Muscle of arm (tissue), 12 donors: ENCODE measurements around the gene PLPPR1. TPM values are rescaled to one million over a fixed set of nuclear protein-coding genes. Genes with fewer than 3 reads are reported as not detected.

Source experiments
- DNase-seq: peaks from one replicate; pipeline ENCODE4 v3.0.0-alpha.2; 2013
- polyA plus RNA-seq, 12 donors: library from polyadenylated mRNA; unstranded; fragments of 120-200 nt; gene quantifications; one replicate each; pipeline ENCODE4 v1.2.1, GENCODE V29; 2013; ENCODE audit not compliant: insufficient read length in 12 of 12

Gene PLPPR1
- polyA plus RNA-seq, 12 donors, result 2.1 to 11.5 (median 5.1) TPM; not detected in 1

- DNase-seq, result no peak
Observed at GRCh38 chr9:101336091-101336490, 307.6 kb downstream of the PLPPR1 start.

- no peak for DNase-seq
Observed at GRCh38 chr9:101337237-101337636, 308.7 kb downstream of the PLPPR1 start.

- no peak for DNase-seq
Observed at GRCh38 chr9:101341958-101342357, 313.4 kb downstream of the PLPPR1 start.

- no peak for DNase-seq
Observed at GRCh38 chr9:101342595-101342994, 314.1 kb downstream of the PLPPR1 start.

- DNase-seq, result no peak
Observed at GRCh38 chr9:101350285-101350684, 321.8 kb downstream of the PLPPR1 start.

GRCh38 chr9:101352892-101353463 is 324.5 kb downstream of the PLPPR1 start:
- DNase-seq, result no peak

GRCh38 chr9:101353683-101354082 is 325.2 kb downstream of the PLPPR1 start:
- DNase-seq, result no peak

- no peak for DNase-seq
Observed at GRCh38 chr9:101354143-101354764, 325.7 kb downstream of the PLPPR1 start.

- no peak for DNase-seq
Observed at GRCh38 chr9:101354765-101355708, 326.5 kb downstream of the PLPPR1 start.

- no peak for DNase-seq
Observed at GRCh38 chr9:101356619-101357018, 328.1 kb downstream of the PLPPR1 start.

- no peak for DNase-seq
Observed at GRCh38 chr9:101359679-101360078, 331.2 kb downstream of the PLPPR1 start.

- no peak for DNase-seq
Observed at GRCh38 chr9:101360647-101361046, 332.1 kb downstream of the PLPPR1 start.

GRCh38 chr9:101362450-101362849 is 333.9 kb downstream of the PLPPR1 start:
- no peak for DNase-seq

GRCh38 chr9:101365181-101365580 is 336.7 kb downstream of the PLPPR1 start:
- no peak for DNase-seq

GRCh38 chr9:101366038-101366756 is 337.7 kb downstream of the PLPPR1 start:
- no peak for DNase-seq

GRCh38 chr9:101367323-101367722 is 338.8 kb downstream of the PLPPR1 start:
- DNase-seq, result no peak

- no peak for DNase-seq
Observed at GRCh38 chr9:101369286-101369685, 340.8 kb downstream of the PLPPR1 start.

- no peak for DNase-seq
Observed at GRCh38 chr9:101369884-101370531, 341.5 kb downstream of the PLPPR1 start.

GRCh38 chr9:101371813-101372212 is 343.3 kb downstream of the PLPPR1 start:
- DNase-seq, result no peak

GRCh38 chr9:101372327-101373118 is 344.0 kb downstream of the PLPPR1 start:
- no peak for DNase-seq
